Measurements from ENCODE around the gene DDX42. TPM values are rescaled to one million over a fixed set of nuclear protein-coding genes. Genes with fewer than 3 reads are reported as not detected.

The DDX42 gene
- total and polyA plus RNA-seq, 2 of the 13 experiments (the other 11 are each of a cell fraction or from before 2014, with no cell fraction given), result 87.2 to 92.9 TPM

DNA sequence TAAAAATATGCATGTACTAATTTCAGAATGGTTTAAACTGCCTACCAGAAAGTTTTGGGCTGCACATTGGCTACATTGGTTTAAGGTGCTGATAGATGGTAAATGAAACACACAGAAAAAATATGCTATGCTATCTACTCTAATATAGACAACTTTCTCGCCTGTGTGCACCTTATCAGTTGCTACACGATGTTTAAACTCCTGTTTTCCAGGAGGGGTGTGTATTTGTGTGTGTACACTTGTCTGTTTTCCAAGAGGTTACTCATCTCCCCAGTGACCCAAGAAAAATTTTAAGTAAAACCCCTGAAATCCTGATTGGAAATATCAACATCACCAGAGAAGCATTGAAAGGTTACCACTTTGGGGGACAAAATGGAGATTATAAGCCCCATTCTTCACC lies 31.6 kb downstream of the DDX42 start (continued):
- TF ChIP-seq, protein P1, sequence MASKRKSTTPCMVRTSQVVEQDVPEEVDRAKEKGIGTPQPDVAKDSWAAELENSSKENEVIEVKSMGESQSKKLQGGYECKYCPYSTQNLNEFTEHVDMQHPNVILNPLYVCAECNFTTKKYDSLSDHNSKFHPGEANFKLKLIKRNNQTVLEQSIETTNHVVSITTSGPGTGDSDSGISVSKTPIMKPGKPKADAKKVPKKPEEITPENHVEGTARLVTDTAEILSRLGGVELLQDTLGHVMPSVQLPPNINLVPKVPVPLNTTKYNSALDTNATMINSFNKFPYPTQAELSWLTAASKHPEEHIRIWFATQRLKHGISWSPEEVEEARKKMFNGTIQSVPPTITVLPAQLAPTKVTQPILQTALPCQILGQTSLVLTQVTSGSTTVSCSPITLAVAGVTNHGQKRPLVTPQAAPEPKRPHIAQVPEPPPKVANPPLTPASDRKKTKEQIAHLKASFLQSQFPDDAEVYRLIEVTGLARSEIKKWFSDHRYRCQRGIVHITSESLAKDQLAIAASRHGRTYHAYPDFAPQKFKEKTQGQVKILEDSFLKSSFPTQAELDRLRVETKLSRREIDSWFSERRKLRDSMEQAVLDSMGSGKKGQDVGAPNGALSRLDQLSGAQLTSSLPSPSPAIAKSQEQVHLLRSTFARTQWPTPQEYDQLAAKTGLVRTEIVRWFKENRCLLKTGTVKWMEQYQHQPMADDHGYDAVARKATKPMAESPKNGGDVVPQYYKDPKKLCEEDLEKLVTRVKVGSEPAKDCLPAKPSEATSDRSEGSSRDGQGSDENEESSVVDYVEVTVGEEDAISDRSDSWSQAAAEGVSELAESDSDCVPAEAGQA (IDR thresholded peaks at IDR 0.05; ENCODE audit: low read depth), result no peak
- TF ChIP-seq, protein P1 (CRISPR knock-in tag; IDR thresholded peaks at IDR 0.05; ENCODE audit: borderline replicate concordance), result no peak
- no peak for TF ChIP-seq ZNF558 (CRISPR knock-in tag; IDR thresholded peaks at IDR 0.05; ENCODE audit: borderline replicate concordance)

DNA sequence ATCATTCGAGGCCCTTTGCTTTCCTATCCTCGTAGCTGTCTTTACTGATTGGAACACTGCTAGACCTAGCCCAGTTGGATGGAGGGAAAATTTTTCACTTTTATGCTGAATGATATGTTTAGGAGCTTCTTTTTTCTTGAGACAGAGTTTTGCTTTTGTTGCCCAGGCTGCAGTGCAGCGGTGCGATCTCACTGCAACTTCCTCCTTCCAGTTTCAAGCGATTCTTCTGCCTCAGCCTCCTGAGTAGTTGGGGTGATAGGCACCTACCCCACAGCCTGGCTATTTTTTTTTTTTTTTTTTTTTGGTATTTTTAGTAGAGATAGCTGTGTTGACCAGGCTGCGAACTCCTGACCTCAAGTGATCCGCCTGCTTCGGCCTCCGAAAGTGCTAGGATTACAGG lies 36.0 kb downstream of the DDX42 start:
- FAIRE-seq, result no peak
- WGBS (ENCODE audit: low lambda C conversion rate), result 91% methylated on average over 9 of the region's 9 CpGs
- peaks cover 52 to 96% of the 10 kb centered on the region in 2 experiments for H3K36me3 ChIP-seq (replicated peaks in 1 of 2; ENCODE audit: control insufficient read depth in 1 of 2, insufficient read depth in 2 of 2, low read length in 2 of 2)

More for the DNA sequence above, 36.0 kb downstream of the DDX42 start:
- in situ Hi-C loops (cut with HindIII; ENCODE audit: extremely low pct_ligation_motif_present, low pct_unique_long_range_greater_than_20kb) (no loop called here), intact Hi-C loops (cut with micrococcal nuclease; ENCODE audit: unreplicated experiment) (no loop called here)
- BruUV-seq (replicated peaks), result no TSS peak
- no peaks in the 10 kb centered on the region for H3K27me3 ChIP-seq (ENCODE audit: control insufficient read depth in 1 of 2, insufficient read depth in 2 of 2, low read length in 2 of 2)
- H3K4me1 ChIP-seq (ENCODE audit: insufficient read depth, low read length), result no peaks in the 10 kb centered on the region
- ChIA-PET POLR2A (interaction anchor here (1.3 kb wide), 1 partner anchor 11 kb away, joined by 3 read pairs; no protein-coding TSS in a partner anchor), CTCF (ENCODE audit: low intra/inter-chr PET ratio, low total read pairs) (no interaction called here)
- no peak overlapping the region for H3K4me2 ChIP-seq (ENCODE audit: low read depth, low read length)
- TF ChIP-seq, protein P2, sequence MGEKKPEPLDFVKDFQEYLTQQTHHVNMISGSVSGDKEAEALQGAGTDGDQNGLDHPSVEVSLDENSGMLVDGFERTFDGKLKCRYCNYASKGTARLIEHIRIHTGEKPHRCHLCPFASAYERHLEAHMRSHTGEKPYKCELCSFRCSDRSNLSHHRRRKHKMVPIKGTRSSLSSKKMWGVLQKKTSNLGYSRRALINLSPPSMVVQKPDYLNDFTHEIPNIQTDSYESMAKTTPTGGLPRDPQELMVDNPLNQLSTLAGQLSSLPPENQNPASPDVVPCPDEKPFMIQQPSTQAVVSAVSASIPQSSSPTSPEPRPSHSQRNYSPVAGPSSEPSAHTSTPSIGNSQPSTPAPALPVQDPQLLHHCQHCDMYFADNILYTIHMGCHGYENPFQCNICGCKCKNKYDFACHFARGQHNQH (CRISPR knock-in tag; IDR thresholded peaks at IDR 0.05), result no peak
- no peak for TF ChIP-seq TAF1 (CRISPR knock-in tag; IDR thresholded peaks at IDR 0.05)
- no peak for TF ChIP-seq RFX5 (IDR thresholded peaks at IDR 0.05; ENCODE audit: low read depth, low read length)
- no peak for TF ChIP-seq RFX1 (IDR thresholded peaks at IDR 0.05)
- TF ChIP-seq ZNF441 (CRISPR knock-in tag; IDR thresholded peaks at IDR 0.05; ENCODE audit: borderline replicate concordance), result no peak
- TF ChIP-seq NFYB (CRISPR knock-in tag; IDR thresholded peaks at IDR 0.05), result no peak
- no peak overlapping the region for H3K9ac ChIP-seq (ENCODE audit: insufficient read depth, low read depth, low read length)
- ATAC-seq, result no peak
- no peaks in the 10 kb centered on the region for H3K79me2 ChIP-seq (ENCODE audit: insufficient read depth, low read length)
- H3K4me3 ChIP-seq (replicated peaks in 1 of 3; ENCODE audit: insufficient read depth in 1 of 3, low read depth in 2 of 3, low read length in 3 of 3), result no peak overlapping the region
- no peaks in the 10 kb centered on the region for H4K20me1 ChIP-seq (ENCODE audit: insufficient read depth, low read length)
- no peaks in the 10 kb centered on the region for H3K9me3 ChIP-seq (ENCODE audit: low read length)
- no peak overlapping the region for H3K27ac ChIP-seq (ENCODE audit: extremely low read length, insufficient read depth, low read length)
- H2AFZ ChIP-seq (ENCODE audit: low read length), result no peak overlapping the region
- DNase-seq (ENCODE audit: low spot score), result no peak
